GM18505 (cell line): ENCODE results near the gene SMPD4.
A peak's percentile ranks its signal among the peaks of the same experiment; 100 is the strongest.
"Not testable (repeated sequence)": the region's sequence is repeated elsewhere in the genome, so short reads cannot be mapped to it uniquely, and the experiment has no call there.

Experiments used
- ATAC-seq: cut with Tn5 transposase; IDR thresholded peaks from one replicate; pipeline ENCODE4 v1.9.1; 2021; ENCODE audit not compliant: unreplicated experiment
- POLR2A ChIP-seq: IDR thresholded peaks from 4 replicates; pipeline ENCODE4 v1.6.1; 2011; ENCODE audit warnings: borderline replicate concordance; ENCODE audit not compliant: insufficient read depth, insufficient read length; ENCODE audit errors: extremely low read depth

Gene SMPD4

DNA sequence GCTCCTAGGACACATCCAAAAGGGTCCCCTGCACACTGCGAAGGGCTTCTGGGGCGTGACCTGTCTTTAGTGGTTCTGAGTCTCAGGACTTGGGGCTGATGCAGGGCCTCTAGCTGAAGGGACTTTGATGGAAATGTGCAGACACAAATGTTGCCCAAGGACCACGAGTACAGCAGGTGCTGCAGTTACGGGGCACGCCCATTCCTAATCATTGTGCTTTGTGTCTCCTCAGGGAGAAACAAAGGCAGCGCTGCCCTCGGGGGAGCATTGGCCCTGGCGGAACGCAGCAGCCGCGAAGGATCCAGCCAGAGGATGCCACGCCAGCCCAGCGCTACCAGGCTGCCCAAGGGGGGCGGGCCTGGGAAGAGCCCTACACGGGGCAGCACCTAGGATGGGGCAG, 8.8 kb upstream of the SMPD4 start:
- no peak for ATAC-seq
- no peak for TF ChIP-seq POLR2A

GRCh38 chr2:130188958-130189357, 7.6 kb upstream of the SMPD4 start:
- ATAC-seq = not testable (repeated sequence)

- not testable (repeated sequence) for ATAC-seq
Measured at GRCh38 chr2:130187859-130188792, 6.7 kb upstream of the SMPD4 start.

GRCh38 chr2:130187268-130187667, 5.9 kb upstream of the SMPD4 start:
- TF ChIP-seq POLR2A = no peak
- ATAC-seq = no peak

GRCh38 chr2:130186391-130186790, 5.0 kb upstream of the SMPD4 start:
- no peak for TF ChIP-seq POLR2A
- ATAC-seq = no peak

GRCh38 chr2:130185896-130186295, 4.5 kb upstream of the SMPD4 start:
- no peak for TF ChIP-seq POLR2A
- no peak for ATAC-seq

DNA sequence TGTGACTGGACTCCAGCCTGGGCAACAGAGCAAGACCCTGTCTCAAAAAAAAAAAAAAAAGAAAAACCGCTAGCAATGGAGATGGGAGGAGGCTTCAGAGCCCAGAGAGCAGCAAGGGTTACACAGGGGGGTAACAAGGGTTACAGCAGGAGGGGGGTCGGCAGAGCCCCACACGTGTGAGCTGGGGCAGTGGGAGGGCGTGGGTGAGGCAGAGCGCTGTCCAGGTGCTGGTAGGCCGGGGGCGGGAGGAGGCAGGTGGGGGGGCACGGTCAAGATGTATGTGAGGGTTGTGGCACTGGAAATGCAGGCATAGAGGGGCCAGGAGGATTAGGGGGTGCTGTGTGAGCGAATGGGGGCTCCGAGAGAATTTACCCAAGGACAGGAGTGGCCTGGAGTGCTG, 4.0 kb upstream of the SMPD4 start:
- no peak for TF ChIP-seq POLR2A
- ATAC-seq = no peak

DNA sequence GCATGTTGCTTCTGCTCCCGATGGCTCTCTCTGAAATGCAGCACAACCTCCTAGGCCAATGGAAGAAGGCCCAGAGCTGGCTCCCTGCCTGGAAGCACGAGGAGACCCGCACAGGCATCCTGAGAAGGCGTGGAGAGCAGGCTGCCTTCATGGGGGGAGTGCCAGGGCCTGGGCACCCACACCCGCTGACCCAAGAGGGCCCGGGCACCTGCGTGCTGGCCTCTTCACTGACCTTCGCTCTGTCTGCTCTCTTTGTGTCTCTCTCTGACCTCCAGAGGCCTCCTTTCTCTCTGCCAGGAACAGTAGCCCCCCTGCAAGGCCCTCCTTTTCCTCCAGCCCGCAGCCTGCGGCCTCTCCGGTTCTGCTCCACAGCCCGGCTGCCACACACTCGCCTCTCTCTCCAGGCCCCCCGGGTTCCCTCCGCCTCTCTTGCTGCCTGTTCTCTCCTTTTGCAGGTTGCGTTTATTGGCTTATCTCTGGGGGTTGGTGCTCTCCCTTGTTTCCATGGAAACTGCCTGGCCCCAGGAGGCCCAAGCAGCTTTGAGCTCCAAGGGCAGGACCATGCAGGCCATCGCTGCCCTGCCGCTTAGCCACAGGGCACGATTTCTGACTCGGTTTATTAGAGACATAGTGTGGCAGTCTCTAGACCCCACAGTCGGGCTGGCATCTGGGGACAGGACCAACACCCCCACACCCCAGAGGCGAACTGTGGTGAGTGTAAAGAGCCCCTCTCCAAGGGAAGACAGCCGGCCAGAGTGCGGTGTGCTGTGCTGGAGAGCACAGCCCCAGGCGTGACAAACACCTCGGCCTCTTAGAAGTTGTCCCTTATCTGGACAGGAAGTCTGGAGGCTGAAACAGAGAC, 2.3 kb upstream of the SMPD4 start:
- TF ChIP-seq POLR2A = no peak
- no peak for ATAC-seq

- peak; percentile 18 for ATAC-seq
Measured at GRCh38 chr2:130182826-130183511, 1.6 kb upstream of the SMPD4 start.

DNA sequence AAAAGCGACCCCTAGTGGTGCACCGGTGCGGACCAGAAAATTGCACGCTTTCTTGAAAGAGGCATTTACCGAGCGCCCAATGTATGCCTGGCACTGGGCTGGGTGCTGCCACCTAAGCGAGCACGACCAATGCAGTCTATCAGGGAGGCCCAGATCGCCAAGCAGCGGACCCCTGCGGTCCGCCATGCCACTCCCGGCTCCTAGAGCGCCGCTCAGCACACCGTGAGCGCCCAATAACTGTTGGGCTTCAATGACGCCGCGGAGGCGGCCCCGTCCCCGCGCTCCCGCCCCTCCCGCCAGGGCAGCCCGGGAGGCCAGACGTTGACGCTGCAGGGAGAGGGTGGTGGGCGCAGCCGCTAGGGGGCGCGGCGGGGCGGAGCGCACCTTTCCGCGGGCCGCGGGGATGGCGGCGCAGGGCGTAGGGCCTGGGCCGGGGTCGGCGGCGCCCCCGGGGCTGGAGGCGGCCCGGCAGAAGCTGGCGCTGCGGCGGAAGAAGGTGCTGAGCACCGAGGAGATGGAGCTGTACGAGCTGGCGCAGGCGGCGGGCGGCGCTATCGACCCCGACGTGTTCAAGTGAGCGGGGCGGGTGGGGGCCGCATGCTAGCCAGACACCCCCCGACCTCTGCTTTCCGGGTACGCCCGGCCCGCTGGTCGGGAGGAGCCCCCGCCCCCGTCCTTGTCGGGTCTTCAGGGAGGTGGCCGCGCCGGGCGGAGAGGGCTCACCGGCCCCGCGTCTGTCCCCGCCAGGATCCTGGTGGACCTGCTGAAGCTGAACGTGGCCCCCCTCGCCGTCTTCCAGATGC, 679 bp upstream of the SMPD4 start, which contains the start of gene MZT2B:
Gene MZT2B, plus strand, starts transcription at position 383 of the 803 bp plus-strand sequence. Its CDS starts 21 bp downstream, at position 404.
- ATAC-seq = peak; percentile 79

DNA sequence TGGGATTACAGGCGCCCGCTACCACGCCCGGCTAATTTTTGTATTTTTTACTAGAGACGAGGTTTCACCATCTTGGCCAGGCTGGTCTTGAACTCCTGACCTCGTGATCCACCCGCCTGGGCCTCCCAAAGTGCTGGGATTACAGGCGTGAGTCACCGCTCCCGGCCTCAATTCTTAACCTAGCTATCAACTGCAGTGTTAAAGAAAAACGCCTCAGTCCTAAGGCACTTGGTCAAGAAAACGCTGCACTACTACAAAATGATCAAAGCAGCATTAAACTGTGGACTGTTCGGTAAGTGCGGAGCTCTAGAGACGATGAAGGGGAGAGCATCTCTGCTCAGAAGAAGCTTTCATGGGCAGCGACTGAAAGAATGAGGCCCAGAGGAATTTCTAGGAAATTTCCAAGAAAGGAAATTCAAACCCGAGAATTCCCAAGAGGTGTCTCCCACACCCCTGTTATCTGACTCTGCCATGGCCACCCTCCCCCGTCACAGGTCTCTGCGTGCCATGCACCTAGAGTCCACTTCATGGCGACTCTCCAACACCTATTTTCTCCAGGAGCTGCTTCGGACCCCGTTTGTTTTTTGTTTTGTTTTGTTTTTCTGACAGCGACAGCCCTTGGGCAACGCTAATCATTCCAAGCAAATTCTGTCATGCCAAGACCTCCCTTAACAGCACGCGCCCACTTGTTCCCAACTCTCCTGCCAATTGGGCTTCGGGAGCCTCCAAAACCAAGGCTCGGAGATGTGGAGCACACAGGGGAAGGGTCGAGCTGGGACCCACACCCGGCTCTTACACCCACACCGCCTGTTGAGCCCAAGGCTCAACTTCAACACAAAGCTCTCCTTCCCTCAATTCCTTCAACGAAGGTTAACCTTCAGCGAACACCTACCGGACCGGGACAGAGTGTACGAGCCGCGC, 738 bp downstream of the SMPD4 start:
- ATAC-seq = not testable (repeated sequence)

More for the DNA sequence above, 679 bp upstream of the SMPD4 start, which contains the start of gene MZT2B:
- peak; percentile 86 for TF ChIP-seq POLR2A

DNA sequence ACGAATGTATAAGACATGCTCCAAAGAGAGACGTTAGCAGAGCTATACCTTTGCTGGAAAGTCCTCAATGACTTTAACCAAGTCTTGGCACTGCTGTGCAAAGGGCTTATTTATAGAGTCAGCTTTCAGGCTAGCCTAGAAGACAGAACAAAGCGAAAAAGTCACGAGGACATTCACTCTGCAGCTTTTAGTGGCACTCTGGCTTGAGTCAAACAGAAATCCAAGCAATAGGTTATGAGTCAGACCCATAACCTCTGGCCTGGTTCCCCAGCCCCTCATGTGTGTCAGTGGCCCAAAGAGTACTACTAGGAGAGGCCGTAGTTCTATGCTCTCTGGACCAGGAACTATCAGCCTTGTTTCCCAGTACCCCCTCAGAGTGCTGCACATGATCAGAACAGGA, 6.5 kb downstream of the SMPD4 start:
- ATAC-seq = peak; percentile 60
